Uterus (tissue), 2 donors: ENCODE data around the gene CORO1A.
"Not testable (repeated sequence)": the region's sequence is repeated elsewhere in the genome, so short reads cannot be mapped to it uniquely, and the experiment has no call there.

Experiments used
- POLR2A ChIP-seq, 2 donors: fragments of 450-650 bp; IDR thresholded peaks; one replicate each; pipeline ENCODE4 v1.6.1; 2016; ENCODE audit warnings: antibody characterized with exemption in 2 of 2, mild to moderate bottlenecking in 1 of 2, moderate library complexity in 1 of 2
- TF ChIP-seq, protein P1 (sequence below), 4 experiments: fragments of 200-600 bp in 2 of 4; fragments of 450-650 bp in 2 of 4; sonication (generic) in 2 of 4; IDR thresholded peaks; one replicate each; pipeline ENCODE4 v1.5.1; 2016 to 2019; ENCODE audit warnings: antibody characterized with exemption in 4 of 4, mild to moderate bottlenecking in 2 of 4, moderate library complexity in 1 of 4

DNA sequence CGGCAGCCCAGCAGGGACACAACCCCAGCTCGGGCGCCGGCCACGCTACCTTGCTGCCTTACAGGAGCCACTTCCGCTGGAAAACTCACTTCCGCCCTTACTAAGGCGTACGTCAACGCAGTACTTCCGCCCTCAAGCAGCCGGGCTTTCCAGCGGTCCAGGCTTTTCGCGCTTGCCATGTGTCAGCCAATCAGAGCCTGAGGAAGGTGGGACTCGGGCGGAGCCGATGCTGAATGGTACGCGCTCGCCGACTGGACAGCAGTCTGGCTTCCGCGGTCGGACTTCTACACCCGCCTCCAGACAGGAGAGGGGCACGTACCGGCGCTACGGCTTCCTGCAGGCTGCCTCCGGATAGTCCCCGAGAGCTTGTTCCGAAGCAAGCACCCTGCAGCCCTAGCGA is 10.2 kb downstream of the CORO1A start, which contains the start of the genes BOLA2B and SLX1A:
- not testable (repeated sequence) for TF ChIP-seq POLR2A (IDR thresholded peaks at IDR 0.05)
- TF ChIP-seq, protein P1, sequence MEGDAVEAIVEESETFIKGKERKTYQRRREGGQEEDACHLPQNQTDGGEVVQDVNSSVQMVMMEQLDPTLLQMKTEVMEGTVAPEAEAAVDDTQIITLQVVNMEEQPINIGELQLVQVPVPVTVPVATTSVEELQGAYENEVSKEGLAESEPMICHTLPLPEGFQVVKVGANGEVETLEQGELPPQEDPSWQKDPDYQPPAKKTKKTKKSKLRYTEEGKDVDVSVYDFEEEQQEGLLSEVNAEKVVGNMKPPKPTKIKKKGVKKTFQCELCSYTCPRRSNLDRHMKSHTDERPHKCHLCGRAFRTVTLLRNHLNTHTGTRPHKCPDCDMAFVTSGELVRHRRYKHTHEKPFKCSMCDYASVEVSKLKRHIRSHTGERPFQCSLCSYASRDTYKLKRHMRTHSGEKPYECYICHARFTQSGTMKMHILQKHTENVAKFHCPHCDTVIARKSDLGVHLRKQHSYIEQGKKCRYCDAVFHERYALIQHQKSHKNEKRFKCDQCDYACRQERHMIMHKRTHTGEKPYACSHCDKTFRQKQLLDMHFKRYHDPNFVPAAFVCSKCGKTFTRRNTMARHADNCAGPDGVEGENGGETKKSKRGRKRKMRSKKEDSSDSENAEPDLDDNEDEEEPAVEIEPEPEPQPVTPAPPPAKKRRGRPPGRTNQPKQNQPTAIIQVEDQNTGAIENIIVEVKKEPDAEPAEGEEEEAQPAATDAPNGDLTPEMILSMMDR (IDR thresholded peaks at IDR 0.05), result not testable (repeated sequence)
